CD4-positive, alpha-beta T cell treated with Interleukin-15 for 4 hours (primary cell): ENCODE measurements around the gene PRUNE2.

Experiments
- DNase-seq: peaks from one replicate; pipeline ENCODE4 v3.0.0-alpha.2; 2020; ENCODE audit warnings: low spot score

PRUNE2 gene

GRCh38 chr9:76733096-76733495 is 172.8 kb downstream of the PRUNE2 start:
- no peak for DNase-seq

- no peak for DNase-seq
Observed at GRCh38 chr9:76732341-76732958, 173.5 kb downstream of the PRUNE2 start.

GRCh38 chr9:76730801-76731200 is 175.1 kb downstream of the PRUNE2 start:
- no peak for DNase-seq

GRCh38 chr9:76729980-76730737 is 175.8 kb downstream of the PRUNE2 start:
- no peak for DNase-seq

GRCh38 chr9:76729116-76729515 is 176.8 kb downstream of the PRUNE2 start:
- DNase-seq: no peak

- no peak for DNase-seq
Observed at GRCh38 chr9:76725885-76726284, 180.0 kb downstream of the PRUNE2 start.

- no peak for DNase-seq
Observed at GRCh38 chr9:76725011-76725546, 180.8 kb downstream of the PRUNE2 start.

GRCh38 chr9:76720245-76720644 is 185.7 kb downstream of the PRUNE2 start:
- DNase-seq: no peak

GRCh38 chr9:76718166-76718565 is 187.7 kb downstream of the PRUNE2 start:
- DNase-seq: no peak

GRCh38 chr9:76717613-76718012 is 188.3 kb downstream of the PRUNE2 start:
- DNase-seq: no peak

- DNase-seq: no peak
Observed at GRCh38 chr9:76717176-76717575, 188.7 kb downstream of the PRUNE2 start.

- no peak for DNase-seq
Observed at GRCh38 chr9:76716085-76716672, 189.7 kb downstream of the PRUNE2 start.

- no peak for DNase-seq
Observed at GRCh38 chr9:76713381-76713780, 192.5 kb downstream of the PRUNE2 start.

- DNase-seq: no peak
Observed at GRCh38 chr9:76709020-76709419, 196.9 kb downstream of the PRUNE2 start.

GRCh38 chr9:76707510-76707909 is 198.4 kb downstream of the PRUNE2 start:
- DNase-seq: no peak

- peak; percentile 48 for DNase-seq
Observed at GRCh38 chr9:76704593-76705204, 201.2 kb downstream of the PRUNE2 start.

GRCh38 chr9:76703270-76703669 is 202.6 kb downstream of the PRUNE2 start:
- no peak for DNase-seq

GRCh38 chr9:76701441-76702039 is 204.4 kb downstream of the PRUNE2 start:
- no peak for DNase-seq

GRCh38 chr9:76700916-76701315 is 205.0 kb downstream of the PRUNE2 start:
- no peak for DNase-seq

GRCh38 chr9:76699971-76700370 is 205.9 kb downstream of the PRUNE2 start:
- no peak for DNase-seq

GRCh38 chr9:76697554-76697953 is 208.4 kb downstream of the PRUNE2 start:
- no peak for DNase-seq

- DNase-seq: no peak
Observed at GRCh38 chr9:76697081-76697480, 208.8 kb downstream of the PRUNE2 start.
